ENCODE data around the gene GSTA2.

The GSTA2 gene

GRCh38 chr6:52733172-52733571, 30.1 kb downstream of the GSTA2 start:
- TF ChIP-seq, protein P1, sequence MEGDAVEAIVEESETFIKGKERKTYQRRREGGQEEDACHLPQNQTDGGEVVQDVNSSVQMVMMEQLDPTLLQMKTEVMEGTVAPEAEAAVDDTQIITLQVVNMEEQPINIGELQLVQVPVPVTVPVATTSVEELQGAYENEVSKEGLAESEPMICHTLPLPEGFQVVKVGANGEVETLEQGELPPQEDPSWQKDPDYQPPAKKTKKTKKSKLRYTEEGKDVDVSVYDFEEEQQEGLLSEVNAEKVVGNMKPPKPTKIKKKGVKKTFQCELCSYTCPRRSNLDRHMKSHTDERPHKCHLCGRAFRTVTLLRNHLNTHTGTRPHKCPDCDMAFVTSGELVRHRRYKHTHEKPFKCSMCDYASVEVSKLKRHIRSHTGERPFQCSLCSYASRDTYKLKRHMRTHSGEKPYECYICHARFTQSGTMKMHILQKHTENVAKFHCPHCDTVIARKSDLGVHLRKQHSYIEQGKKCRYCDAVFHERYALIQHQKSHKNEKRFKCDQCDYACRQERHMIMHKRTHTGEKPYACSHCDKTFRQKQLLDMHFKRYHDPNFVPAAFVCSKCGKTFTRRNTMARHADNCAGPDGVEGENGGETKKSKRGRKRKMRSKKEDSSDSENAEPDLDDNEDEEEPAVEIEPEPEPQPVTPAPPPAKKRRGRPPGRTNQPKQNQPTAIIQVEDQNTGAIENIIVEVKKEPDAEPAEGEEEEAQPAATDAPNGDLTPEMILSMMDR (IDR thresholded peaks at IDR 0.05; ENCODE audit: low read depth, low read length, missing control alignments) = no peak
- in situ Hi-C loops (cut with HindIII; ENCODE audit: low pct_ligation_motif_present, low sequenced_read_pairs) = no loop called here
- H3K27ac ChIP-seq = no peak overlapping the region
- H3K27me3 ChIP-seq (replicated peaks) = no peaks in the 10 kb centered on the region
- no peaks in the 10 kb centered on the region for H3K36me3 ChIP-seq (replicated peaks)
- no peak for DNase-seq
- no peak overlapping the region for H3K4me3 ChIP-seq (ENCODE audit: low read depth, low read length)

- no peak for DNase-seq
- H3K4me3 ChIP-seq (ENCODE audit: low read depth, low read length) = no peak overlapping the region
- H3K27ac ChIP-seq = no peak overlapping the region
- TF ChIP-seq, protein P1 (IDR thresholded peaks at IDR 0.05; ENCODE audit: low read depth, low read length, missing control alignments) = no peak
- H3K27me3 ChIP-seq (replicated peaks) = no peaks in the 10 kb centered on the region
- no peaks in the 10 kb centered on the region for H3K36me3 ChIP-seq (replicated peaks)
- in situ Hi-C loops (cut with HindIII; ENCODE audit: low pct_ligation_motif_present, low sequenced_read_pairs) = no loop called here
Observed at GRCh38 chr6:52731719-52732118, 31.6 kb downstream of the GSTA2 start.

GRCh38 chr6:52729576-52729975, 33.7 kb downstream of the GSTA2 start:
- Histone ChIP-seq H3K36me3 (replicated peaks) (no peaks in the 10 kb centered on the region), H3K27ac (no peak overlapping the region), H3K27me3 (replicated peaks) (no peaks in the 10 kb centered on the region), H3K4me3 (ENCODE audit: low read depth, low read length) (no peak overlapping the region)
- DNase-seq = no peak
- TF ChIP-seq, protein P1 (IDR thresholded peaks at IDR 0.05; ENCODE audit: low read depth, low read length, missing control alignments) = no peak
- in situ Hi-C loops (cut with HindIII; ENCODE audit: low pct_ligation_motif_present, low sequenced_read_pairs) = no loop called here

- no peak overlapping the region for H3K27ac ChIP-seq
- no peak for DNase-seq
- no peak overlapping the region for H3K4me3 ChIP-seq (ENCODE audit: low read depth, low read length)
- TF ChIP-seq, protein P1 (IDR thresholded peaks at IDR 0.05; ENCODE audit: low read depth, low read length, missing control alignments) = no peak
- no peaks in the 10 kb centered on the region for H3K27me3 ChIP-seq (replicated peaks)
- in situ Hi-C loops (cut with HindIII; ENCODE audit: low pct_ligation_motif_present, low sequenced_read_pairs) = no loop called here
- no peaks in the 10 kb centered on the region for H3K36me3 ChIP-seq (replicated peaks)
Observed at GRCh38 chr6:52728394-52728793, 34.9 kb downstream of the GSTA2 start.

DNA sequence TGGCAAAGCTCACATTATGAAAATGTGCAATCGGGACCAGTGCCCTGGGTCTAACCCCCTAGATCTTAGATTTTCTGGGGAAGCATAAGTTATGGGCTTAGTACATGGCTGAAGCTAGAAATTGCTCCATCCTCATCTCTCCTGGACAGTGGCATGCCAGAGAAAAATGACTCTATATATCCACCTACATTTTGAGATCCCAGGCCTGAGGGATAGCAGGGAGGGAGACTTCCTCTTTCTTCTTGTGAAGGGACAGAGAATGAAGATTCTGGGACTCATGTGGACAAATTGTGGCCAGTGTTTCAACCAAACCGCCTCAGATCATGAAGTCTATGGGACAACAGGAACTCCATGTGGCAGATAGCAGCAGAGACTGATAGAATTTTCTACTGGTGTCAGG, 35.4 kb downstream of the GSTA2 start:
- Histone ChIP-seq H3K4me3 (ENCODE audit: low read depth, low read length) (no peak overlapping the region), H3K36me3 (replicated peaks) (no peaks in the 10 kb centered on the region), H3K27me3 (replicated peaks) (no peaks in the 10 kb centered on the region), H3K27ac (no peak overlapping the region)
- in situ Hi-C loops (cut with HindIII; ENCODE audit: low pct_ligation_motif_present, low sequenced_read_pairs) = no loop called here
- DNase-seq = no peak
- TF ChIP-seq, protein P1 (IDR thresholded peaks at IDR 0.05; ENCODE audit: low read depth, low read length, missing control alignments) = no peak

- no peaks in the 10 kb centered on the region for H3K36me3 ChIP-seq (replicated peaks)
- no peaks in the 10 kb centered on the region for H3K27me3 ChIP-seq (replicated peaks)
- no peak overlapping the region for H3K27ac ChIP-seq
- TF ChIP-seq, protein P1 (IDR thresholded peaks at IDR 0.05; ENCODE audit: low read depth, low read length, missing control alignments) = no peak
- no peak for DNase-seq
- no peak overlapping the region for H3K4me3 ChIP-seq (ENCODE audit: low read depth, low read length)
- in situ Hi-C loops (cut with HindIII; ENCODE audit: low pct_ligation_motif_present, low sequenced_read_pairs) = no loop called here
Observed at GRCh38 chr6:52726741-52727535, 36.3 kb downstream of the GSTA2 start.

Data from brain microvascular endothelial cell (primary cell).